ENCODE data around the gene MBP. TPM values are rescaled to one million over a fixed set of nuclear protein-coding genes. Genes with fewer than 3 reads are reported as not detected.

MBP gene
- total RNA-seq, 1 experiment from 2014 or later = 88.8 TPM

- ATAC-seq (no peak), DNase-seq (ENCODE audit: low read depth, low spot score) (no peak)
- peak overlapping the region; percentile 65 for H3K27ac ChIP-seq (ENCODE audit: low read length)
- intact Hi-C loops (cut with micrococcal nuclease; ENCODE audit: unreplicated experiment) (no loop called here), in situ Hi-C loops (cut with HindIII; ENCODE audit: low pct_unique_long_range_greater_than_20kb, low sequenced_read_pairs) (no loop called here)
- peaks cover 77% of the 10 kb centered on the region for H3K4me1 ChIP-seq (ENCODE audit: control insufficient read depth, insufficient read depth, low read length)
- no TSS peak for BruUV-seq (replicated peaks)
- H3K36me3 ChIP-seq (ENCODE audit: control insufficient read depth, insufficient read depth, low read length) = no peaks in the 10 kb centered on the region
- ChIA-PET CTCF (no interaction called here), POLR2A (no interaction called here)
- H3K4me3 ChIP-seq (ENCODE audit: low read depth in 2 of 2, low read length in 2 of 2) = no peak overlapping the region
- TF ChIP-seq SIN3A (IDR thresholded peaks at IDR 0.05; ENCODE audit: borderline replicate concordance, insufficient read depth, low read depth, low read length) (no peak), REST (IDR thresholded peaks at IDR 0.05; ENCODE audit: insufficient read depth in 1 of 2, low read depth in 2 of 2, low read length in 1 of 2) (no peak), TCF7L2 (IDR thresholded peaks at IDR 0.05; ENCODE audit: low read depth, low read length) (no peak), POLR2AphosphoS5 (IDR thresholded peaks at IDR 0.05; ENCODE audit: low read depth, low read length) (no peak)
- TF ChIP-seq, protein P1, sequence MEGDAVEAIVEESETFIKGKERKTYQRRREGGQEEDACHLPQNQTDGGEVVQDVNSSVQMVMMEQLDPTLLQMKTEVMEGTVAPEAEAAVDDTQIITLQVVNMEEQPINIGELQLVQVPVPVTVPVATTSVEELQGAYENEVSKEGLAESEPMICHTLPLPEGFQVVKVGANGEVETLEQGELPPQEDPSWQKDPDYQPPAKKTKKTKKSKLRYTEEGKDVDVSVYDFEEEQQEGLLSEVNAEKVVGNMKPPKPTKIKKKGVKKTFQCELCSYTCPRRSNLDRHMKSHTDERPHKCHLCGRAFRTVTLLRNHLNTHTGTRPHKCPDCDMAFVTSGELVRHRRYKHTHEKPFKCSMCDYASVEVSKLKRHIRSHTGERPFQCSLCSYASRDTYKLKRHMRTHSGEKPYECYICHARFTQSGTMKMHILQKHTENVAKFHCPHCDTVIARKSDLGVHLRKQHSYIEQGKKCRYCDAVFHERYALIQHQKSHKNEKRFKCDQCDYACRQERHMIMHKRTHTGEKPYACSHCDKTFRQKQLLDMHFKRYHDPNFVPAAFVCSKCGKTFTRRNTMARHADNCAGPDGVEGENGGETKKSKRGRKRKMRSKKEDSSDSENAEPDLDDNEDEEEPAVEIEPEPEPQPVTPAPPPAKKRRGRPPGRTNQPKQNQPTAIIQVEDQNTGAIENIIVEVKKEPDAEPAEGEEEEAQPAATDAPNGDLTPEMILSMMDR (IDR thresholded peaks at IDR 0.05) = no peak
- no peaks in the 10 kb centered on the region for H3K9me3 ChIP-seq (ENCODE audit: control insufficient read depth, insufficient read depth, low read depth, low read length)
- H3K27me3 ChIP-seq (ENCODE audit: control insufficient read depth, insufficient read depth, low read length) = no peaks in the 10 kb centered on the region
These were observed 61.5 kb downstream of the MBP start for GRCh38 chr18:77071061-77071460.

DNA sequence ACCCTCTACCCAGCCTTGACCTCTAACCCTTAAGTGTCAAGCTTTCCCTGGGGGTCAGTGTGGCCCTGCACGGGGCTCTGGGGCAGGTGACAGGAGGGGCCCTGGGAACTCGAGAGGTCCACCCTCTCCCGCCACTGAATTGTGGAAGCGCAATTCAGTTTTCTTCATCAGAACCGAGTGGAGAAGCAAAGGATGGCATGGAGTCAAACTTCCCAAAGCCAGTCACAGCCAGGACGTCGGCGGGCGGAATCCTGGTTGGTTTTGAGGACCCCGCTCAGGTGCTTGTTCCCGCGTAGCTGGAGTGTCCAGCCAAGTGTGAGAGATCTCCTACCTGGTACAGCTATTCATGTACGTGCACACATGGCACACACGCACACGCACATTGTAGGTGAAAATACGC, 62.0 kb downstream of the MBP start:
- no peak for TF ChIP-seq SIN3A (IDR thresholded peaks at IDR 0.05; ENCODE audit: borderline replicate concordance, insufficient read depth, low read depth, low read length)
- TF ChIP-seq POLR2AphosphoS5 (IDR thresholded peaks at IDR 0.05; ENCODE audit: low read depth, low read length) = no peak
- TF ChIP-seq REST (IDR thresholded peaks at IDR 0.05; ENCODE audit: insufficient read depth in 1 of 2, low read depth in 2 of 2, low read length in 1 of 2) = no peak
- TF ChIP-seq, protein P1 (IDR thresholded peaks at IDR 0.05) = no peak
- no peak for TF ChIP-seq TCF7L2 (IDR thresholded peaks at IDR 0.05; ENCODE audit: low read depth, low read length)
- intact Hi-C loops (cut with micrococcal nuclease; ENCODE audit: unreplicated experiment) (no loop called here), in situ Hi-C loops (cut with HindIII; ENCODE audit: low pct_unique_long_range_greater_than_20kb, low sequenced_read_pairs) (no loop called here)
- no peak for ATAC-seq
- Histone ChIP-seq H3K4me3 (ENCODE audit: low read depth in 2 of 2, low read length in 2 of 2) (no peak overlapping the region), H3K27ac (ENCODE audit: low read length) (peak overlapping the region; percentile 65; the same call in 1 of the 2 replicates), H3K9me3 (ENCODE audit: control insufficient read depth, insufficient read depth, low read depth, low read length) (no peaks in the 10 kb centered on the region), H3K36me3 (ENCODE audit: control insufficient read depth, insufficient read depth, low read length) (no peaks in the 10 kb centered on the region), H3K4me1 (ENCODE audit: control insufficient read depth, insufficient read depth, low read length) (peaks cover 81% of the 10 kb centered on the region), H3K27me3 (ENCODE audit: control insufficient read depth, insufficient read depth, low read length) (no peaks in the 10 kb centered on the region)
- ChIA-PET CTCF (no interaction called here), POLR2A (no interaction called here)
- BruUV-seq (replicated peaks) = no TSS peak
- DNase-seq (ENCODE audit: low read depth, low spot score) = no peak
